H9 (cell line): ENCODE data around the gene SH3GLB2. TPM values are rescaled to one million over a fixed set of nuclear protein-coding genes. Genes with fewer than 3 reads are reported as not detected.

ENCODE experiments used
- DNase-seq: peaks from one replicate; pipeline ENCODE4 v3.0.0-alpha.2; 2017
- H2AFZ ChIP-seq: one replicate; pipeline ENCODE4 v1.6.1; 2013; ENCODE audit warnings: mild to moderate bottlenecking, low read length, control low read depth, moderate library complexity
- H2AK5ac ChIP-seq: 2 replicates; pipeline ENCODE4 v1.6.1; 2013; ENCODE audit warnings: low read length, control low read depth, mixed read lengths; ENCODE audit not compliant: insufficient read length
- H2BK120ac ChIP-seq: one replicate; pipeline ENCODE4 v1.6.1; 2013; ENCODE audit warnings: low read depth, mild to moderate bottlenecking, low read length, control low read depth, inconsistent platforms; ENCODE audit not compliant: poor library complexity, severe bottlenecking
- H2BK12ac ChIP-seq: 2 replicates; pipeline ENCODE4 v1.6.1; 2013; ENCODE audit warnings: low read length, control low read depth, mixed read lengths, low read depth; ENCODE audit not compliant: insufficient read length
- H2BK15ac ChIP-seq: 2 replicates; pipeline ENCODE4 v1.6.1; 2013; ENCODE audit warnings: low read depth, low read length, control low read depth
- H2BK20ac ChIP-seq: one replicate; pipeline ENCODE4 v1.6.1; 2013; ENCODE audit warnings: low read depth, mild to moderate bottlenecking, low read length, control low read depth, inconsistent platforms; ENCODE audit not compliant: poor library complexity, severe bottlenecking
- H2BK5ac ChIP-seq: 2 replicates; pipeline ENCODE4 v1.6.1; 2013; ENCODE audit warnings: low read length, control low read depth, mixed read lengths; ENCODE audit not compliant: insufficient read length
- H3K14ac ChIP-seq: 2 replicates; pipeline ENCODE4 v1.6.1; 2013; ENCODE audit warnings: low read length, control low read depth; ENCODE audit not compliant: insufficient read depth
- H3K18ac ChIP-seq: 2 replicates; pipeline ENCODE4 v1.6.1; 2013; ENCODE audit warnings: low read depth, mild to moderate bottlenecking, mixed read lengths, low read length, control low read depth; ENCODE audit not compliant: insufficient read length
- H3K23ac ChIP-seq: 2 replicates; pipeline ENCODE4 v1.6.1; 2013; ENCODE audit warnings: low read length, control low read depth, mixed read lengths, low read depth; ENCODE audit not compliant: insufficient read length
- H3K23me2 ChIP-seq: 2 replicates; pipeline ENCODE4 v1.6.1; 2013; ENCODE audit warnings: low read depth, mild to moderate bottlenecking, mixed read lengths, low read length, control low read depth; ENCODE audit not compliant: insufficient read length, poor library complexity, severe bottlenecking
- H3K27ac ChIP-seq: 2 replicates; pipeline ENCODE4 v1.5.1; 2013; ENCODE audit warnings: low read length, control low read depth, mixed read lengths, low read depth; ENCODE audit not compliant: insufficient read length
- H3K27me3 ChIP-seq: 2 replicates; pipeline ENCODE4 v1.6.1; 2013; ENCODE audit warnings: low read length, control low read depth, inconsistent platforms; ENCODE audit not compliant: insufficient read depth
- H3K4ac ChIP-seq: 2 replicates; pipeline ENCODE4 v1.6.1; 2013; ENCODE audit warnings: low read depth, mild to moderate bottlenecking, control low read depth, inconsistent platforms, low read length, moderate library complexity
- H3K4me1 ChIP-seq: 2 replicates; pipeline ENCODE4 v1.6.1; 2013; ENCODE audit warnings: low read length, control low read depth, inconsistent platforms; ENCODE audit not compliant: insufficient read depth
- H3K4me2 ChIP-seq: 2 replicates; pipeline ENCODE4 v1.6.1; 2013; ENCODE audit warnings: low read length, control low read depth, mixed read lengths; ENCODE audit not compliant: insufficient read length, insufficient read depth
- H3K56ac ChIP-seq: 2 replicates; pipeline ENCODE4 v1.6.1; 2013; ENCODE audit warnings: low read depth, mild to moderate bottlenecking, mixed read lengths, low read length, control low read depth; ENCODE audit not compliant: insufficient read length
- H3K79me1 ChIP-seq: 2 replicates; pipeline ENCODE4 v1.6.1; 2013; ENCODE audit warnings: low read depth, mild to moderate bottlenecking, moderate library complexity, low read length, control low read depth, inconsistent platforms; ENCODE audit not compliant: insufficient read depth, poor library complexity, severe bottlenecking
- H3K79me2 ChIP-seq: 2 replicates; pipeline ENCODE4 v1.6.1; 2013; ENCODE audit warnings: low read length, control low read depth, inconsistent platforms; ENCODE audit not compliant: insufficient read depth
- H3K9ac ChIP-seq: 2 replicates; pipeline ENCODE4 v1.6.1; 2013; ENCODE audit warnings: low read length, control low read depth, mixed read lengths; ENCODE audit not compliant: insufficient read length; ENCODE audit errors: extremely low read depth
- H3K9me3 ChIP-seq: one replicate; pipeline ENCODE4 v1.6.1; 2013; ENCODE audit warnings: low read depth, low read length, inconsistent platforms; ENCODE audit not compliant: control insufficient read depth
- H3T11ph ChIP-seq: one replicate; pipeline ENCODE4 v1.6.1; 2013; ENCODE audit warnings: mild to moderate bottlenecking, low read length, control low read depth, inconsistent platforms
- H4K20me1 ChIP-seq: one replicate; pipeline ENCODE4 v1.6.1; 2013; ENCODE audit not compliant: control insufficient read depth, insufficient read length, insufficient read depth
- H4K5ac ChIP-seq: 2 replicates; pipeline ENCODE4 v1.6.1; 2013; ENCODE audit warnings: low read depth, mild to moderate bottlenecking, mixed read lengths, low read length, control low read depth; ENCODE audit not compliant: insufficient read length
- H4K8ac ChIP-seq: replicated peaks from 2 replicates; pipeline ENCODE4 v1.6.1; 2013; ENCODE audit warnings: low read length, control low read depth, mixed read lengths, low read depth; ENCODE audit not compliant: insufficient read length
- H4K91ac ChIP-seq: 2 replicates; pipeline ENCODE4 v1.6.1; 2013; ENCODE audit warnings: low read depth, mild to moderate bottlenecking, moderate library complexity, mixed read lengths, low read length, control low read depth; ENCODE audit not compliant: insufficient read length
- H3K27ac Mint-ChIP-seq, 3 experiments: 2 replicates in 2 of 3; 3 replicates in 1 of 3; pipeline ENCODE4 v1.8.0; 2020 to 2021; ENCODE audit warnings: mixed read lengths in 3 of 3, mild to moderate bottlenecking in 1 of 3, moderate library complexity in 1 of 3
- H3K27me3 Mint-ChIP-seq: 2 replicates; pipeline ENCODE4 v1.8.0; 2021; ENCODE audit warnings: low read depth, mild to moderate bottlenecking, moderate library complexity, mixed read lengths
- H3K36me3 Mint-ChIP-seq, 3 experiments: 2 replicates in 2 of 3; 3 replicates in 1 of 3; pipeline ENCODE4 v1.8.0; 2020 to 2021; ENCODE audit warnings: low read depth in 3 of 3, mixed read lengths in 3 of 3; ENCODE audit not compliant: insufficient read depth in 1 of 3
- H3K4me1 Mint-ChIP-seq, 2 experiments: 2 replicates each; pipeline ENCODE4 v1.8.0; 2020; ENCODE audit warnings: mixed read lengths in 2 of 2
- H3K4me3 Mint-ChIP-seq, 2 experiments: 2 replicates in 1 of 2; 3 replicates in 1 of 2; pipeline ENCODE4 v1.8.0; 2020 to 2021; ENCODE audit warnings: mild to moderate bottlenecking in 2 of 2, mixed read lengths in 2 of 2, moderate library complexity in 1 of 2
- H3K9me3 Mint-ChIP-seq, 2 experiments: 2 replicates in 1 of 2; 3 replicates in 1 of 2; pipeline ENCODE4 v1.8.0; 2020; ENCODE audit warnings: mild to moderate bottlenecking in 2 of 2, mixed read lengths in 2 of 2, moderate library complexity in 1 of 2
- CTCF ChIP-seq: fragments of 200-600 bp; sonication (generic); conservative IDR thresholded peaks from 3 replicates; pipeline ENCODE4 v1.8.0; 2021; ENCODE audit warnings: antibody characterized with exemption, mild to moderate bottlenecking
- WGBS: extraction: QIAGEN DNeasy Blood & Tissue Kit; methylation state at CpG from one replicate; pipeline ENCODE4 v1.1.7; 2013; ENCODE audit warnings: missing lambda C conversion rate, low lambda C conversion rate, mixed read lengths; ENCODE audit not compliant: insufficient read length; ENCODE audit errors: extremely low coverage; 5-methylcytosine and 5-hydroxymethylcytosine counted together
- total RNA-seq: library from RNA; stranded (reverse); gene quantifications from 2 replicates; pipeline ENCODE4 v1.2.1, GENCODE V29; 2021

The SH3GLB2 gene
- total RNA-seq, 1 experiment from 2014 or later, result 69.5 TPM

GRCh38 chr9:129040113-129040643 is 12.0 kb upstream of the SH3GLB2 start:
- no CpG with 5 or more reads among the region's 12 CpGs for WGBS
- no peak overlapping the region for H4K5ac ChIP-seq

More at GRCh38 chr9:129040113-129040643, 12.0 kb upstream of the SH3GLB2 start:
- no peak for TF ChIP-seq CTCF
- no peak overlapping the region for H3K4me2 ChIP-seq
- H3K4ac ChIP-seq, result no peak overlapping the region
- peaks cover 18% of the 10 kb centered on the region in 2 experiments for H3K4me1 Mint-ChIP-seq
- no peak overlapping the region for H2BK5ac ChIP-seq
- no peaks in the 10 kb centered on the region for H3K27me3 ChIP-seq
- no peak overlapping the region for H3K9ac ChIP-seq
- H3K23me2 ChIP-seq, result peaks cover 7% of the 10 kb centered on the region
- no peaks in the 10 kb centered on the region for H4K20me1 ChIP-seq
- no peak overlapping the region for H4K91ac ChIP-seq
- H3K23ac ChIP-seq, result no peak overlapping the region
- H3K4me1 ChIP-seq, result no peaks in the 10 kb centered on the region
- no peaks in the 10 kb centered on the region for H3K9me3 Mint-ChIP-seq
- peaks cover 9 to 30% (median 22%) of the 10 kb centered on the region in 3 experiments; a peak in 6 of 7 replicates for H3K36me3 Mint-ChIP-seq
- H3K9me3 ChIP-seq, result no peaks in the 10 kb centered on the region
- H2BK15ac ChIP-seq, result no peak overlapping the region
- H3K27me3 Mint-ChIP-seq, result no peaks in the 10 kb centered on the region
- H3K14ac ChIP-seq, result no peak overlapping the region
- no peak overlapping the region for H2AK5ac ChIP-seq
- H3K79me1 ChIP-seq, result no peaks in the 10 kb centered on the region
- H2BK120ac ChIP-seq, result no peak overlapping the region
- H2AFZ ChIP-seq, result no peak overlapping the region
- peak overlapping the region in 2 of 3 experiments; percentile 26 to 57; a peak in 1 of 7 replicates for H3K27ac Mint-ChIP-seq
- no peak overlapping the region for H2BK12ac ChIP-seq
- no peak for DNase-seq
- H4K8ac ChIP-seq, result no peak overlapping the region
- no peak overlapping the region for H2BK20ac ChIP-seq
- no peak overlapping the region for H3T11ph ChIP-seq
- no peak overlapping the region for H3K4me3 Mint-ChIP-seq
- H3K27ac ChIP-seq, result no peak overlapping the region
- no peak overlapping the region for H3K56ac ChIP-seq
- peaks cover 3% of the 10 kb centered on the region; the same call in 1 of the 2 replicates for H3K79me2 ChIP-seq
- no peak overlapping the region for H3K18ac ChIP-seq
